ENCODE measurements around the gene RNF224. TPM values are rescaled to one million over a fixed set of nuclear protein-coding genes. Genes with fewer than 3 reads are reported as not detected.
A peak's percentile ranks its signal among the peaks of the same experiment; 100 is the strongest.

Gene RNF224
- total and polyA plus RNA-seq, 2 experiments from 2014 or later: 0.63 TPM; not detected in 1

DNA sequence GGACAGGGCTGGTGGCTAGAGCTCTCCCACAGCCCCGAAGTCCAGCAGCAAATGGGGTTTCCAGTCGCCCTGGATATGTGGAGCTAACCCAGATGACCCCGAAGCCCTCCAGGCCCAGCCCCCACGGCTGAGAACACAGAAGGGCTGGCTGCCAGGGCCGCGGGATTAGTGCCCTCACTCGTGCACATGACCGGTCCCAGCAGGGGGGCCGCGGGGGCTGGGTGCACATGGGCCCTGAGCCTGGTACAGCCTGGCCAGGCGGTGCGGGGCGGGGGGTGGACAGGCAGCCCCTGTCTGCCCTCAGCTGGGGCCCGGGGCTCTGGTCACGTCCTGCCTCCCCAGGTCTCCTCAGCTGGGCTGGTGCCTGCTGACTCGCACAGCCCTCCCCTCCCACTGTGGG lies 32.9 kb upstream of the RNF224 start:
- Histone ChIP-seq H3K4me2 (no peak overlapping the region), H3F3A (replicated peaks; ENCODE audit: low read depth) (no peaks in the 10 kb centered on the region), H3K79me2 (replicated peaks; ENCODE audit: insufficient read depth) (peaks cover 47% of the 10 kb centered on the region), H3K9me2 (ENCODE audit: insufficient read depth) (no peaks in the 10 kb centered on the region), H3K27ac (ENCODE audit: low read depth) (no peak overlapping the region), H3K4me1 (ENCODE audit: insufficient read depth) (peaks cover 9% of the 10 kb centered on the region), H4K20me1 (replicated peaks; ENCODE audit: insufficient read depth) (no peaks in the 10 kb centered on the region; the same call in 1 of the 2 replicates), H3K36me3 (ENCODE audit: insufficient read depth) (no peaks in the 10 kb centered on the region), H2AFZ (no peak overlapping the region), H3K4me3 (no peak overlapping the region), H3K27me3 (ENCODE audit: insufficient read depth) (no peaks in the 10 kb centered on the region)
- H3K4me3 Mint-ChIP-seq: no peak overlapping the region
- H3K27me3 Mint-ChIP-seq (ENCODE audit: insufficient read depth, low read depth, poor library complexity): peaks cover 6% of the 10 kb centered on the region
- no peak overlapping the region for H3K27ac Mint-ChIP-seq
- H3K4me1 Mint-ChIP-seq: peaks cover 17% of the 10 kb centered on the region
- H3K9me3 Mint-ChIP-seq: no peaks in the 10 kb centered on the region; the same call in 2 of the 3 replicates
- H3K36me3 Mint-ChIP-seq (ENCODE audit: low read depth): peaks cover 5% of the 10 kb centered on the region
- TF ChIP-seq NANOG (IDR thresholded peaks at IDR 0.05; ENCODE audit: borderline replicate concordance) (no peak), EZH2 (IDR thresholded peaks at IDR 0.05; ENCODE audit: low read depth, unreplicated experiment) (no peak), JUNB (IDR thresholded peaks at IDR 0.05; ENCODE audit: unreplicated experiment) (no peak), STAT1 (IDR thresholded peaks at IDR 0.05; ENCODE audit: unreplicated experiment) (no peak), EZH2phosphoT487 (IDR thresholded peaks at IDR 0.05; ENCODE audit: unreplicated experiment) (no peak)
- TF ChIP-seq, protein P1, sequence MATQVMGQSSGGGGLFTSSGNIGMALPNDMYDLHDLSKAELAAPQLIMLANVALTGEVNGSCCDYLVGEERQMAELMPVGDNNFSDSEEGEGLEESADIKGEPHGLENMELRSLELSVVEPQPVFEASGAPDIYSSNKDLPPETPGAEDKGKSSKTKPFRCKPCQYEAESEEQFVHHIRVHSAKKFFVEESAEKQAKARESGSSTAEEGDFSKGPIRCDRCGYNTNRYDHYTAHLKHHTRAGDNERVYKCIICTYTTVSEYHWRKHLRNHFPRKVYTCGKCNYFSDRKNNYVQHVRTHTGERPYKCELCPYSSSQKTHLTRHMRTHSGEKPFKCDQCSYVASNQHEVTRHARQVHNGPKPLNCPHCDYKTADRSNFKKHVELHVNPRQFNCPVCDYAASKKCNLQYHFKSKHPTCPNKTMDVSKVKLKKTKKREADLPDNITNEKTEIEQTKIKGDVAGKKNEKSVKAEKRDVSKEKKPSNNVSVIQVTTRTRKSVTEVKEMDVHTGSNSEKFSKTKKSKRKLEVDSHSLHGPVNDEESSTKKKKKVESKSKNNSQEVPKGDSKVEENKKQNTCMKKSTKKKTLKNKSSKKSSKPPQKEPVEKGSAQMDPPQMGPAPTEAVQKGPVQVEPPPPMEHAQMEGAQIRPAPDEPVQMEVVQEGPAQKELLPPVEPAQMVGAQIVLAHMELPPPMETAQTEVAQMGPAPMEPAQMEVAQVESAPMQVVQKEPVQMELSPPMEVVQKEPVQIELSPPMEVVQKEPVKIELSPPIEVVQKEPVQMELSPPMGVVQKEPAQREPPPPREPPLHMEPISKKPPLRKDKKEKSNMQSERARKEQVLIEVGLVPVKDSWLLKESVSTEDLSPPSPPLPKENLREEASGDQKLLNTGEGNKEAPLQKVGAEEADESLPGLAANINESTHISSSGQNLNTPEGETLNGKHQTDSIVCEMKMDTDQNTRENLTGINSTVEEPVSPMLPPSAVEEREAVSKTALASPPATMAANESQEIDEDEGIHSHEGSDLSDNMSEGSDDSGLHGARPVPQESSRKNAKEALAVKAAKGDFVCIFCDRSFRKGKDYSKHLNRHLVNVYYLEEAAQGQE (IDR thresholded peaks at IDR 0.05; ENCODE audit: unreplicated experiment): no peak
- TF ChIP-seq, protein P2, sequence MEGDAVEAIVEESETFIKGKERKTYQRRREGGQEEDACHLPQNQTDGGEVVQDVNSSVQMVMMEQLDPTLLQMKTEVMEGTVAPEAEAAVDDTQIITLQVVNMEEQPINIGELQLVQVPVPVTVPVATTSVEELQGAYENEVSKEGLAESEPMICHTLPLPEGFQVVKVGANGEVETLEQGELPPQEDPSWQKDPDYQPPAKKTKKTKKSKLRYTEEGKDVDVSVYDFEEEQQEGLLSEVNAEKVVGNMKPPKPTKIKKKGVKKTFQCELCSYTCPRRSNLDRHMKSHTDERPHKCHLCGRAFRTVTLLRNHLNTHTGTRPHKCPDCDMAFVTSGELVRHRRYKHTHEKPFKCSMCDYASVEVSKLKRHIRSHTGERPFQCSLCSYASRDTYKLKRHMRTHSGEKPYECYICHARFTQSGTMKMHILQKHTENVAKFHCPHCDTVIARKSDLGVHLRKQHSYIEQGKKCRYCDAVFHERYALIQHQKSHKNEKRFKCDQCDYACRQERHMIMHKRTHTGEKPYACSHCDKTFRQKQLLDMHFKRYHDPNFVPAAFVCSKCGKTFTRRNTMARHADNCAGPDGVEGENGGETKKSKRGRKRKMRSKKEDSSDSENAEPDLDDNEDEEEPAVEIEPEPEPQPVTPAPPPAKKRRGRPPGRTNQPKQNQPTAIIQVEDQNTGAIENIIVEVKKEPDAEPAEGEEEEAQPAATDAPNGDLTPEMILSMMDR (conservative IDR thresholded peaks at IDR 0.05; ENCODE audit: low read depth in 2 of 2): no peak
- ATAC-seq: peak; percentile 6; the same call in 2 of the 3 replicates
- DNase-seq (ENCODE audit: low spot score): no peak

DNA sequence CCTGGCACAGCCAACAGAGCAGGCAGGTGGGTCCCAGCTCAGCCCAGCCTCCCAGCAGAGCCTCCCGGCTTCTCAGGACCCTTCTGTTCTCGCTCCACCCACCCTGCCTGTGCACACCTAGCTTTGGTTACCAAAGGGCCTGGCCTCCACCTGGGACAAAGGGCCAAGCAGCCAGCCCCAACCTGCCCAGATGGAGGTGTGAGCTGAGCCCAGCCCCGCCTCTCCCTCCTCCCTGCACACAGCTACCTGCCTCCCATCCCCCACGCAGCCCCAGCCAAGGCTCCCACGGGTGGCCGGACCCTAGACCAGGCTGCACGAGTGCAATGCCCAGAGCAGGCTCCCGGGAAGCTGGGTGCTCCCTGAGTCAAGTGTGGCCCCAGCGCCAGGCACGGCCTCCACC lies 32.4 kb upstream of the RNF224 start:
- Histone ChIP-seq H4K20me1 (replicated peaks; ENCODE audit: insufficient read depth) (no peaks in the 10 kb centered on the region; the same call in 1 of the 2 replicates), H3K79me2 (replicated peaks; ENCODE audit: insufficient read depth) (peaks cover 45% of the 10 kb centered on the region), H2AFZ (no peak overlapping the region), H3K4me2 (no peak overlapping the region), H3K4me3 (no peak overlapping the region), H3K4me1 (ENCODE audit: insufficient read depth) (peaks cover 6% of the 10 kb centered on the region; the same call in 1 of the 2 replicates), H3K9me2 (ENCODE audit: insufficient read depth) (no peaks in the 10 kb centered on the region), H3K27ac (ENCODE audit: low read depth) (no peak overlapping the region), H3K27me3 (ENCODE audit: insufficient read depth) (no peaks in the 10 kb centered on the region), H3K36me3 (ENCODE audit: insufficient read depth) (no peaks in the 10 kb centered on the region), H3F3A (replicated peaks; ENCODE audit: low read depth) (no peaks in the 10 kb centered on the region)
- H3K4me3 Mint-ChIP-seq: no peak overlapping the region
- no peaks in the 10 kb centered on the region; the same call in 2 of the 3 replicates for H3K9me3 Mint-ChIP-seq
- peaks cover 16% of the 10 kb centered on the region for H3K4me1 Mint-ChIP-seq
- H3K27ac Mint-ChIP-seq: no peak overlapping the region
- peaks cover 6% of the 10 kb centered on the region for H3K27me3 Mint-ChIP-seq (ENCODE audit: insufficient read depth, low read depth, poor library complexity)
- H3K36me3 Mint-ChIP-seq (ENCODE audit: low read depth): peaks cover 5% of the 10 kb centered on the region; the same call in 2 of the 3 replicates
- ATAC-seq: peak; percentile 35
- DNase-seq (ENCODE audit: low spot score): no peak
- TF ChIP-seq ZNF114 (CRISPR knock-in tag; IDR thresholded peaks at IDR 0.05): no peak
- TF ChIP-seq ZNF331 (CRISPR knock-in tag; IDR thresholded peaks at IDR 0.05; ENCODE audit: low read depth): no peak
- TF ChIP-seq POLR2AphosphoS5 (IDR thresholded peaks at IDR 0.05; ENCODE audit: low read depth): no peak
- no peak for TF ChIP-seq CREB1 (CRISPR knock-in tag; IDR thresholded peaks at IDR 0.05; ENCODE audit: low read depth)
- TF ChIP-seq, protein P2 (conservative IDR thresholded peaks at IDR 0.05; ENCODE audit: low read depth in 2 of 2): no peak
- no peak for TF ChIP-seq EZH2phosphoT487 (IDR thresholded peaks at IDR 0.05; ENCODE audit: unreplicated experiment)
- no peak for TF ChIP-seq NANOG (IDR thresholded peaks at IDR 0.05; ENCODE audit: borderline replicate concordance)
- TF ChIP-seq STAT1 (IDR thresholded peaks at IDR 0.05; ENCODE audit: unreplicated experiment): no peak
- no peak for TF ChIP-seq EZH2 (IDR thresholded peaks at IDR 0.05; ENCODE audit: low read depth, unreplicated experiment)
